H4 (cell line): ENCODE results near the gene SLC4A11. TPM values are rescaled to one million over a fixed set of nuclear protein-coding genes. Genes with fewer than 3 reads are reported as not detected.
A peak's percentile ranks its signal among the peaks of the same experiment; 100 is the strongest.
"Not testable (repeated sequence)": the region's sequence is repeated elsewhere in the genome, so short reads cannot be mapped to it uniquely, and the experiment has no call there.

Experiments used
- DNase-seq: peaks from one replicate; pipeline ENCODE4 v3.0.0-alpha.2; 2015; ENCODE audit warnings: low spot score
- total RNA-seq: library from RNA; depleted of rRNA; stranded (reverse); fragments of >200 nt; shearing (Covaris generic); gene quantifications from 2 replicates; pipeline ENCODE4 v1.2.3, GENCODE V29; 2014

SLC4A11 gene
- total RNA-seq, 1 experiment from 2014 or later = 0.93 TPM

DNA sequence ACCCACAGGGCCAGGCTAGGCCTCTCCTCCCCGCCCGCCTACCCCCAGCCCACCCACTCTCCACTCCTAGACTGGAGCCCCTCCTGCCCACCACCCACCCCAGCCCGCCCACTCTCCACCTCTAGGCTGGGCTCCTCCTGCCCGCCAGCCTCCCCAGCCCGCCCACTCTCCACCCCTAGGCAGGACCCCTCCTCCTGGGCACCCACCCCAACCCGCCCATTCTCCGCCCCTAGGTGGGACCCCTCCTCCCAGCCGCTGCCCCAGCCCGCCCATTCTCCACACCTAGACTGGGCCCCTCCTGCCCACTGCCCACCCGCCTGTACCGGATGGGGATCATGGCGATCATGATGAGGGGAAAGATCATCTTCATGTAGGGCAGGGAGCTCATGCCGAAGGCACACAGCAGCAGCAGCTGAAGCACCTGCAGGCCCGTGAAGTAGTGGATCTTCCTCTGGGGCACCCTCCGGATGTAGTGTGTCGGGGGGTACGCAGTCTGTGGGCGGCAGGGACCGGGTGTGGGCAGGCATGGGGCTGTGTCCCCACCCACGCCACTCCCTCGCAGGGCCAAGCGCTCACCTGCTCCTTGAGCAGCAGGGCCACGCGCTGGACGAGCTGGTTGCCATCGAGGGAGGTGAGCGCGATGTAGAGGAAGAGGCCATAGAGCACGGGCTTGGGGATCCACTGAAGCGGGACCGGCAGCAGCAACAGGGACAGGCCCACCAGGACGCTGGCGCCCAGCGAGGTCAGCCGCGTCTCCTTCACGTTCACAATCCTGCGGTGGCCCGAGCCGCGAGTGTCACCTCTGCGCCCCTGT, 10.8 kb downstream of the SLC4A11 start:
- no peak for DNase-seq

DNA sequence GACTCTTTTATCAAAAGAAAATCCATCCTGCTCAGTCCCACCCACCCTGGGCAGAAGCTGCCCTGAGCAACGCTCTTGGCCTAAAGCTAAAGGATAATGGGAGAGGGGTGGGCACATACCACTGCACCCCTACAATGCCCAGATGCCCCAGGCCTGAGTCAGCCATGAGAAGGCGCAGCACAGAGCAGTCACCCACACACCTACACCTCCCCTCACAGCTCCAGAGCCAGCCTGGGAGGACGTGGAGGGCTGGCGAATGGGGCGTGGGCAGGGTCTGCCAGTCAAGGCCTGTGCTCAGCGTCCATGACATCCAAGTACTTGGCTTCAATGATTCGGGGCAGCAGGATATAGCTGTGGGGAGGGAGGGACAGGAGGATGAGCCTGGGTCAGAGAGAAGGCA, 11.5 kb downstream of the SLC4A11 start:
- no peak for DNase-seq

DNA sequence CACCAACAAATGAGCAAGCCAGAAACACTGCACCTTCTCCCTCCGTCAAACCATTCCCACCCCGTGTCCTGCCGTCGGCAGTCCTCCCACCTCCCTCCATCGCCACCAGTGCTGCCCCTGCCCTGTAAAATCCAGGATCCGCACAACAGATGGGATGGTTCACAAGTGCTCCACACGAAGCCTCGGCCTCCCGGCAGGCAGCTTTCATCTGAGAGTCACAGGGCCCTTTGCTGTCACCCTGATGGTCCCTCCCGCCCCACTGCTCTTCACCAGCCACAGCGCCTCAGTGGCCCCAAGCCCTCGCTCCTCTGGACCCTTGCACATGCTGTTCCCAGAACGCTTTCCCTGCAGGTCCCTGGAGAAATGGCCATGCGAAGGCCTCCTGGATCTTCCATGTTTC, 12.1 kb downstream of the SLC4A11 start:
- DNase-seq = no peak

DNA sequence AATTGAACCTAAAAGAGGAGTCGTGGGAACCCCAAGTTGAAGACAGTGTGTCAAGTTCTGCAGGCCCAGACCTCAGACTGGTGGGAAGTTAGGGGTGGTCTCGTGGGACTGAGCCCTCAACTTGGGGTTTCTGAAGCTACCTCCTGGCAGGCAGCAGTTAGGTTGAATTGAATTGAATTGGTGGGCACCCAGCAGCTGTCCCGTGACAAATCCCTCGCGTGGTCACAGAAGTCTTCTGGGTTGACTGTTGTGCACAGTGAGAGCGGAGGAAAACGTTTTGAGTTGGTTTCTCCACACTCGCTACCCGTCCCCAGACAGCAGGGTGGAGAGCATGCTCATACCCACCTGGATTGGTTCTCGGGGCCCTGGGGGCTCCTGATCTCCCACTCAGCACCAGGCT, 12.9 kb downstream of the SLC4A11 start:
- no peak for DNase-seq

DNA sequence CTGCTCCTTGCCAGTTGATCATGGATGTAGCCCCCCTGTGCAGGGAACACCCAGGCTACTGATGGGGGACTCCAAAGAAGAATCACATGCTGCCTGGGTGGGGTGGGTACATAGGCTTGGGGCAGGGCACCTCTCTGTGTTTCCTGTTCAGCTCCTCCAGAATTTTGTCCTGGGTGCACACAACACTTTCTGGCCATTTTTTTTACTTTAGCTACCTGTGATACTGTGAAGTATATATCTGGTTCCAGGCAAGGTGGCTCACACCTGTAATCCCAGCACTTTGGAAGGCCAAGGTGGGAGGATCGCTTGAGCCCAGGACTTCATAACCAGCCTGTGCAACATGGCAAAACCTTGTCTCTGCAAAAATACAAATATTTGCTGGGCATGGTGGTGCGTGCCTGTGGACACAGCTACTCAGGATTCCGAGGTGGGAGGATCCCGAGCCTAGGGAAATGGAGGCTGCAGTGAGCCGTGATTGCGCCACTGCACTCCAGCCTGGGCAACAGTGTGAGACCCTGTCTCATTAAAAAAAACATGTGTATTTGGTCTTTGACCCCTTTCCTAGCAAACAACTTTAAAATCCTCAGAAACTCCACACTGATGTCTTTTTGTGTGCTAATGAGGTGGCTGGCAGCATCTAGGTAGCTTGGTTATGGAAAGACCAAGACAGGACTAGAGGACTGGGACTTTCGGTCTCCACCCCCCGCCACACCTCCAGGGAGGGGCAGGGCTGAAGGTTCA, 14.1 kb downstream of the SLC4A11 start:
- no peak for DNase-seq

DNA sequence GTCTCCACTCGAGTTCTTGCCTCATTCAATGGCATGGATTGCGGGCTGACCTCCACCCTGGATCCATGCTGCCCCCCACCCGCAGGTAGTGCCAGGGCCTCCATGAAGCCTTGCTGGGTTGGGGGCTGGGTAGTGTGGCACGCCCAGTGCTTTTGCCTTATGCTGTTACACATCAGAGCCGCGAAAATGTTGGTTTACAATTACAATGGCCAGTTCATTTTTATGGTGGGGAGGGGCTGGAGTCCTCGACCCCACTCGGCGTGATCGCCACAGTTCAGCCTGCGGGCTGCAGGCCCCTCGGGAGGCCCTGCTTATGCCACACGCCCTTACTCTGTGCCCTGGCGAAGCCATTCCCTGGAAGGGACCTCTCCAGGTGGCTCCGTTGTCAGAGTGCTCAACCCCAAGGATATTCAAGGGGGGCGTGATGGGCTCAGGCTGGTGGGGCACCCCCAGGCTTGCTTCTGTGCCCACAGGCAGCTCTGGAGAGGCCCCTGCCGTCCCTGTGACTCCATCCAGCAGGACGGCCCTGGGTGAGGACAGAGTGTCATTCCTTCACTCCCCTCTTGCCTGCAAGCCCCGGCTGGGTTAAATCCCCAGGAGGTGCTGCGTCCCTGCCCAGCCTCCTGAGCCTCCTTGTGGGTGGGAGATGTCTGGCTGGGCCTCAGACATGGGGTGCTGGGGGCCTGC, 14.9 kb downstream of the SLC4A11 start:
- no peak for DNase-seq

DNA sequence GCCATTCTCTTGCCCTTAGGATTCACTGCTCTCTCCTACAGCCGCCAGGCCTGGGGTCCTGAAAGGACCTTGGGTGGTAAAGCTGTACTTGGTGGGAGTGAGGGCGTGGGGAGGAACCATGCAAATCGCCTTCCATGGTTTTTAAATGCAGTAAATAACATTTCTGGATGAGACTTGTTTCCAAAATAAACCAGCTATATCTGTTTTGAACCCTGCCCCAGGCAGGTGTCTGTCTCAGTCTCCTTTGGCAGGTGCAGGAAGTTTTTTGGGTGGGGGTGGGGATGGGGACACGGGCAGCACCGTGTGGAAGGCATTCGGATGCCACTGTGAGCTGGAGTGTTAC, 15.4 kb downstream of the SLC4A11 start:
- DNase-seq = no peak

DNA sequence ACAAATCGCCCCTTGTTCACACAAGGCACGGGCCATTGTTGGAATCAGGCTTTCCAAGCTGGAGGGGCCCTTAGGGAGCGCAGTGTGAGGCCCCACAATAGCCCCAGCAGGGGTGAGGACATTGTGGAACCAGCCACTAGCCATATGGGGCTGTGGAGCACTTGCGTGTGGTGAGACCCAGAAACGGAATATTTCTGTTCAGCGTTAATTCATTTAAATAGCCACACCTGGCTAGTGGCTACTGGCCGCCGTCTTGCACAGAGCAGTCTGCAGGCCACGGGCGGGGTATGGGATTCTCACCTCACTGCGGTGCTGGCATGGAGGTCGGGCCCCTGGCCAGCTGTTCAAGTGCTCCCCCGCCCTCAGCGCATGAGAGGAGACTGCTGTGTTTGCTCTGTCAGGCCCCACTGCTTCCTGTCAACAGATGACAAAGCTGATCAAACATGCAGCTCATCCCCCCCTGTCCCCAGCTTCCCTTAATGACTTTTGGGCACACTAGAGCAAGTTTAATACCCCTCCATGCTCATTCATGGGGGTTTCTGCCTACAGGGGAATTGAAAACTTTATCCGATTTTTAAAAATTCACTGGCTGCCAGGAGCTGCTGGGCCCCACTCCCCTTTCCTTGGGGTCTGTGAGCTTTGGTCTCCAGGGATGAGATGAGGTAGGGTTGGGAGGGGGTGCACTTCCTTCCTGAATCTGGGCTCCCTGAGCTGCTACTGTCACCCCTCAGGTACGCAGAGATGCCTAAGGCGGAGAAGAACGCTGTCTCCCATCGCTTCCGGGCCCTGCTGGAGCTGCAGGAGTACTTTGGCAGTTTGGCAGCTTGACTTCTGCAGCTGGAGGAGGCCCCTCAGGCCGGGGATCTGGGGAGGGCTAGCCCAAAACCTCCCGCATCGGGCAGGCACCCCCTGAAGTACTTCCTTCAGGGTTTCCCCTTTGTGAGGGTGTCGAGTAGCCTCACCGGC, 16.1 kb downstream of the SLC4A11 start:
- DNase-seq = no peak

DNA sequence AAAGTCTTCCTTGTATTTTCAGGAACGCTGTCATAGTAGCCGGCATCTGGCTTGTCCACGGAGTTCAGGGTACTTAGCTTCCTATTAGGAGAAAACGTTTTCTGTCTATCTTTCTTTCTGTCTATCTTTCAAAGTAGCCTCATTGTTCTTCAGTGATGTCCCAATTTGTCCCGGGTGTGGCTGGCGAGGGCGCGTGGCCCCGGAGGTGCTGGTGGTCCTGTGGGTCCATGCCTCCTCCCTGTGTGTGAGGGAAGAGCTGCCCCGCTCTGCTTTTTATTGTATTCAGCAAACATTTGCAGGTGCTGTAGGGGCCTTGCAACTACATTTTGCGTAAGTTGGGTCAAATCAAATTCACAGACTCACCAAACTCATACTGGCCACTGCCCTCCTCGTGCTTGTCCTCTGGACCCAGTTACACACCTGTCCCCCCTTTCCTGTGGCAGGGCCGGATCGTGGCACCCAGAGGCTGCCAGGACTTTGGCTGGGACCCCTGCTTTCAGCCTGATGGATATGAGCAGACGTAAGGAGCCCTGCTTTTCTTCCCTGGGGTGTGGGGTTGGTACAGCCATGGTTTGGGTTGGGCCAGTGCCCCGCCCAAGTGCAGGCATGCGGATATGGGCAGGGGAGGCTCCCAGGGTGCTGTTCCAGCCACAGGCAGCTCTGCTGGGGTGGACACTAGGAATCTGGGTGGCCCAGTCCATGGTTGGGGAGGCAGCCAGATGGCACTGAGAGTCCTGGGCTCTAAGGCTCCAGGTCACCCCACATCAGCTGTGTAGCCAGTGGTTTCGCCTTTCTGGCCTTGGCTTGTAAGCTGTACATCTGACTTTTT, 17.4 kb downstream of the SLC4A11 start:
- no peak for DNase-seq

DNA sequence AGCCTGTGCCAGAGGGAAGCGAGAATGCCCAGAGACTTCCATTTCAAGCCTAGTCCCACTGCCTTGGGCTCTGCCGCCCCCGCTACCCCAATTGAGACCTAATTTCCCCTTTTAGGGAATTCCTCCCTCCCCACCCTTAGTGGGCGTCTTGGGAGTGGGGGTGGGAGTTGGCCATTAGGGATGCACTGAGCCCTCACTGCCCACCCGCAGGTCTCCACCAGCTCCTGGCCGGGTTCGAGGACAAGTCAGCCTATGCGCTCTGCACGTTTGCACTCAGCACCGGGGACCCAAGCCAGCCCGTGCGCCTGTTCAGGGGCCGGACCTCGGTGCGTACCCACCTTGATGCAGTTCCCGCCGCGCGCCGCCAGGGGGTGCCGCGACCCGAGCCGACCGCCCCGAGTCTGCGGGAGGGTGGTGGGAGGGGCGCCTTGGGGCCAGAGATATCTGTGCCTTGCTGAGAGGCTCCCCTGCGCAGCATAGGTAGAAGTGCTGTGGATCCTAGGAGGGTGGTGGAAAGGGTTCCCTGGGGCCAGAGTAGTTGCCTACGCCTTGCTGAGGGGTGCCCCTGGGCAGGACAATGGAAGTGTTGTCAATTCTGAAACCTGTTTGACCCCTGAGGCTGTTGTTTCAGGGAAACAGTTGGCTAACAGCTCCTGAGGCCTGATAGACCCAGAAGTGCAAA, 20.5 kb downstream of the SLC4A11 start:
- DNase-seq = no peak

DNA sequence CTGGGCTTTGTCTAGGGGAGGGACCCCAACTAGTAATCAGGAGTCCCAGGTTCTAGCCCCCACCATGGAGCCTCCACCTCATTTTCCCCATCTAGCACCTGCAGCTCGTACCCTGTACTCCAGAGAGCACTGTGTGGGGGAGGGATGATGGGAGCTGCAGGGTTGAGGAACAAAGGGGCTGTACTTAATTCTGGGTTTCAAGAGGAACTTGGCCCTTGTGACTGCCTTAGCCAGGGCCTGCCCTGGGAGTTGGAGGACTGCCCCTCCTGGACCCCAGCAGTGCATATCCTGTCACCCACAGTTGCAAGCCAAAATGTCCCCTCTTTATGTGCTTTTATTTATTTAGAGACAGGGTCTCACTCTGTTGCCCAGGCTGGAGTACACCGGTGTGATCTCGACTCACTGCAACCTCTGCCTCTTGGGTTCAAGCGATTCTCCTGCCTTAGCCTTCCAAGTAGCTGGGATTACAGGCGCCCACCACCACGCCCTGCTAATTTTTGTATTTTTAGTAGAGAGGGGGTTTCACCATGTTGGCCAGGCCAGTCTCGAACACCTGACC, 23.6 kb downstream of the SLC4A11 start:
- DNase-seq = not testable (repeated sequence)

DNA sequence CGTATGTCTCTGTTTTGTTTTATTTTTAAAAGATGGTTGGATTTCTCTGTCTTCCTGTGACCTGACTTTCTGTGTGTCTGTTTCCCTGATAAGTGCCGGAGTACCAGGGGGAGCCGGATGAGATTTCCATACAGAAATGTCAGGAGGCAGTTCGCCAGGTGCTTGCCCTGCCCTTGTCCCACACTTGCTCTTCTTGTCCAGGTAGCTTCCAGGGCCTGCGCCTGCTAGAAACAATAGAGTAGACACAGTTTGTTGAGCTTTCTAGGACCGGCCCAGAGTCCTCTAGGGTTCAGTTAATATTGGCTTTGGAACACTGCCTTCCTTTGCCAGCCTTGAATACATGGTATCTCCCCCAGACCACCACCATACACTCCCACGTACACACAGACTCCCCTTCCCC, 25.8 kb downstream of the SLC4A11 start:
- no peak for DNase-seq

DNA sequence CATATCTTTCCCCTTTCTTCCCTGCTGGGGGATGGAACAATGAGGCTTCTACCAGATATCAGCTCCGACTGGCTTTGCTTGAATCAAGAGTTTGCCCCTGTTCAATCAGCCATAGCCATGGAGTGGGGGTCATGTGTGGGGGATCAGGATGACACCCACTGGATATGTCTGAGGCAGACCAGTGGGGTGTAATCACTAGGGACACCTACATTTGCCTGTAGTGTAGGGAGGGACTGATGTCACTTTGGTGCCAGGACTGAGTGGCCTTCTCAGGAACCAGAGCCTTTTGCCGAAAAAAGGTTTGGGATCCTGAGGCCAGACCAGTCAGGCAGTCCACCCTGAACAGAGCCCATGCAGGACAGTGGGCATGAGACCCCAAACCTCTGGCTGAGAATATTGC, 28.6 kb downstream of the SLC4A11 start:
- no peak for DNase-seq

DNA sequence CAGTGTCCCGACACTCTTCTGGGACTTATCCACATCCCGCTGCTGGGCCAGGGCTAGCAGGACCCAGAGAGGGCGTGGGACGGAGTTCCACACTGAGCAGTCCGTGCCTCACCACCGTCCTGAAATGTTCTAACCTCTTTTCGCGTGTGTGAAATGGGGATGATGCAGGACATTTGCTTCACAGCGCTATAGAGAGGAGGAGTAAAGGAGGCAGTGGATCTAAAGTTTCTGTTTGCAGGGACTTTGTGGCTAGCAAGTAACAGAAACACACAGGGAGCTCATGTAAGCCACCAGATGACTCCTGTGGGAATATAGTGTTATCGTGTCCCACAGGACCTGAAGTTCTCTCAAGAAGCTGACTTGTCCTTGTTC, 29.1 kb downstream of the SLC4A11 start:
- DNase-seq = no peak

DNA sequence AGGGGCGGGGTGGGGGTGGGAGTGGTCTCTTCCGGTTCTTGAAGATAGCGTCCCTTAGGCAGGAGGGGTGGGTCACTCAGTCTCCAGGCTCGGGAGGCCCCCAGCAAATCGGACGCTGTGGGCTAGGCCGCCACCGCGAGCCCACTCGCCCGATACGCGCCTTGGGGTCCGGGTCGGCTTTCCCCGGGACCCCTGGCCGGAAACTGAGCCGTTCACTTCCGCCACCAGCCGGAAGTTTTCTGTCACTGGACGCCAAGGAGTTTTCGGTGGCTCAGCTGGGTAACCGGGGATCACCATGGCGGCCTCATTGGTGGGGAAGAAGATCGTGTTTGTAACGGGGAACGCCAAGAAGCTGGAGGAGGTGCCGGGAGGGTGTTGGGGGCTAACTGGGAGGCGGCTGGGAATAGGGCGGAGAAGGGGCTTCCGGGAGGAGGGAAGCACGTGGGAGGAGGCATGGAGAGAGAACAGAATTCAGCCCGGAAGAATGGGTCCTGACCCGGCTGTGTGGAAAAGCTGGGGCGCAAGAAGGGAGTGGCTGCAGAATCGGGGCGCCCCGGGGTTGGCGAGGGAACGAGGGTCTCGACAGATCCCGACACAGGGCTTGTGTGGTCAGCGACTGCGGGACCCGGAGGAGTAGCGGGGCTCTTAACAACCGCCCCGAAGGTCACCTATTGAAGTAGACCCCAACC, 29.6 kb downstream of the SLC4A11 start, which contains the start of gene ITPA:
Gene ITPA, plus strand, starts transcription at position 242 of the 689 bp plus-strand sequence. Its CDS starts 54 bp downstream, at position 296.
- DNase-seq = no peak

DNA sequence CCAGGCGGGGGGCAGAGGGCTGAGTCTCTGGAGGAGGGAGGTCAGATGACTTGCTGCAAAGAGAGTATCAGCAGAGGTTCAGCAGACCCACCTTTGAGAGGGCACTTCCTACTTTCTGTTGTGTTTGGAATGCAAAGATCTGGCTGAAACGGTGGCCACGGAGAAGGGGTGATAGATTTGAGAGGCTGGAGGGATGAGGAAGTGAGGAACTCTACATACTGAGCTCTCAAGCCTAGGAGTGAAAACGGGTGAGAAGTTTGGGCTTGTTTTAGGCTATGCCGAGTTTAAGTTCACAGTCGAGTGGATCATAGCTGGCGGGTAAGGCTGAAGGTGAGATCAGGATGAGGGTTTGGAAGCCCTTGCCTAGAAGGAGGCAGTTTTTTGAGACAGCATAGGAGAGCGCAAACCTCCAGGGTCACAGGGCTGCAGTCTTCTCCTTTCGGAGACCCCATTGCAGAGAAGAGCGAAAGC, 30.2 kb downstream of the SLC4A11 start:
- DNase-seq = no peak

DNA sequence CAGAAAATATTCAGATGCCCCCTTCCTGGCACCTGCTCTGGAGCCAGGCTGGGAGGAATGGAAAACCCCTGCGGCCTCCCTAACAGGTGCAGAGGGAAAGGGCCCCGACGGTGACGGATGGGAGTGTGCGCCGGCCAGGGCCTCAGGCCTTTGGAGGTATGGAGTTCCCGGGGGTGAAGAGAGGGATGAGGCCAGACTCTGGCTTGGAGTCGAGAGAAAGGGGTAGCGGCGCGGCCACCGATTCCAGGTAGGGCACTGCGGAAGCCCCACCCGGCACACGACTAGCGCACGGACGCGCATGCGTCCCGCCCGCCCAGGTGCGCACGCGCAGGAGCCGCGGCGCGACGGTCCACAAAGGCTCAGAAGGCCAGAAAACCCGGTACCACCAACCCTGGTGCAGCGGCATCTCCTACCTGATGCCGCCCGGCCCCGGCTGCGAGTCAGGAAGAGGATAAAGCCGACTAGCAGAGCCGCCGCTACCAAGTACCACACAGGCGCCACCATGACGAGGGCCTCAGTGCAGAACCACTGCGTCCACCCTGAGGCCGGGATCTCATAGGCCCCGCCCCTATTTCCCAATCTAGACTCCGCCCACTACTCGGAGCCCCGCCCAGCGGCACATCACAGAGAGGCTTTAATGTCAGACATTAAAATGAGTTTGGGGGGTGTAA, 34.7 kb downstream of the SLC4A11 start, which contains the start of gene DDRGK1:
Gene DDRGK1, minus strand, starts transcription at position 559 of the 671 bp plus-strand sequence. Its CDS starts 55 bp downstream, at position 504.
- peak; percentile 59 for DNase-seq
